ENCODE measurements around the gene SRRM2.
"Not testable (repeated sequence)": the region's sequence is repeated elsewhere in the genome, so short reads cannot be mapped to it uniquely, and the experiment has no call there.

The SRRM2 gene

DNA sequence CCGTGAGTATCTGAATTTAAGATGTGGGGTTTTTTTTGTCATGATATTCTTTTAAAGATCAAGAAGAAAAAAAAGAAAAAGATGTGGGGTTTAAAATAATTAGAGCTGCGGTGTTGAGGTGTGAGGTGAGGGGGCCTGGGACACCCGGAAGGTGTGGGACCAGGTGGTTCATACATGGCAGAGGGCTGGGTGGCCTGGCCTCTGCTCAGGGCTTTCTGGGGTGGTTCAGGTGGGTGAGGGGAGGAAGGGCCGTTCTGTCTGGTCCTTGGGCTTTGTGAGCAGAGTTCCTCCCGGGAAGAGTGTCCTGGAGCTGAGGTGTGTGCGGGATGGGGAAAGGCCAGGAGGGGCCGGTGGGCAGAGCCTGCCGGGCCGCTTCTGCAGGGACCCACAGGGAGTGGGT, 37.4 kb upstream of the SRRM2 start:
- no peak for DNase-seq (ENCODE audit: low read depth, low spot score)

DNA sequence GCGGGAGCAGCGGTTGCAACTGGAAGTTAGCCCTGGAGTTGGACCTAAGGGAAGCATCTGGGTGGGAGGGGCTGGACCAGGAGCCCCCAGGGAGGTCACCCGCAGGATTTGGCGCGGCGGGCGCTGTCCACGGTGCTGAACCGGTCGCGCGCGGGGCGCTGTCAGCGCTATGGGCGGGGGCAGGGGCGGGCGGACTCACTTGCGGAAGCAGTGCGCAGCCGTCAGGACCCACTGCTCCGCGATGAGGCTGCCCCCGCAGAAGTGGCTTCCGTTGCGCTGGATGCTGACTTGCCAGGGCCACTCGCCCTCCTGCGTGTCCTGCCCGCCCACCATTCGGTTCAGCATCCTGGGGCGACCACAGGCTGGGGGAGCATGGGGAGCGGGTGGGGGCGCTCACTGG, 36.9 kb upstream of the SRRM2 start:
- DNase-seq (ENCODE audit: low read depth, low spot score), result peak; percentile 71

DNA sequence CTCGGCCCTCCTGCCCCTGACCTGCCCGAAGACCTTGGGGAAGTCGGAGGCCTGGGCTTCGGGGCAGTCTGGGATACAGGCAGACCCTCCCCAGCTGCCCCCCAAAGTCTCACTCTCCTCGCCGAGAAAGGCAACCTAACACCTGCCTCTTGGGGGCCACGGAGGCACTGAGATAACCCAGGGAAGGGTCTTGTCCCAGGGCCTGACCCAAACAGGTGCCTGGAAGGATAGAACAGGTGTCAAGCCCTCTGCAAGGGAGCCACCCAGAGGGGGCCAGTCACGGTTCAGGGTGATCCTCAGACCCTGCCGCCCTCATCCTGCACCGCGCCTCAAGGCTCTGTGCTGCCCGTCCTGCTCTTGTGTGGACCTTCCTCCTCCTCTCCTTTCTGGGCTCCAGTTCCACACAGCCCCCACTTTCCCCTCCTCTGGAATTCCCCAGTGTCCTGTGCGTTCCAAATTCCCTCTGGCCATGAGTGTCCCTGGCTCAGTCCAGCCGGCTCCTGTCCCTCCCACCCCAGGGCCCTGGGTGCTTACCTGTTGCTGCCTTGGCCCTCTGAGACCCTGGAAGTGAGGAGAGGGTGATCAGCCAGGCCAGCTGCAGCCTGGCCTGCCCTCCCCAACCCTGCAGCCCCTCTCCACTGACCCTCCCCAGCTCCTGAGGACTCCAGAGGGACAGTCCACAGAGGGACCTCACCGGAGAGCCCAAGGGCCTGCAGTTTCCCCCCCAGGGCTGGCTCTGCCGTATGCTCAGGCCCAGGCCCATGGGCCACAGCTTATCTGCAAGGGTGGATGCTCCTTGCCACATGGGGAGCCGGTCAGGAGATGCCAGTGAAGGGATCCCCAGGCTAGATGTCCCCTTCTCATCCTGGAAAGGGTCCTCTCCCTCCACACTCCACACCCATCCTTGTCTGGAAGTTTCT, 36.2 kb upstream of the SRRM2 start:
- DNase-seq (ENCODE audit: low read depth, low spot score), result no peak

DNA sequence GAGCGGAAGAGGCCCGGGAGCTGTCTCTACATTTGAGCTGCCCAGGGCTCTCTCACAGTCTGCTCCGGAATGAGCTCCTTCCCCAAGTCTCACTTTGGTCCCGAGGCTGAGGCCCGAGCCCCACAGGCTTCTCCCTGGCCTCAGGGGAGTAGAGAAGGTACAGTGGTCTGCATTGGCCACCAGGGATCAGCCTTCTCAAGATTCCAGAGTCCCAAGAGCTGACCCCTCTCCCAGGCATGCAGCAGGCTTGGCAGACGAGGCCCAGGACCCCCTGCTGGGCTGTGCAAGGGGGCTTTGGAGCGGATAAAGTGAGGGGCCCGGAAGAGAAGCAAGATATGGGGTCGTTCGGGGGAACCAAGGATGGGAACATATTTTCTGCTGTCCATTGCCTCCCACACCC, 35.5 kb upstream of the SRRM2 start:
- DNase-seq (ENCODE audit: low read depth, low spot score), result peak; percentile 50

DNA sequence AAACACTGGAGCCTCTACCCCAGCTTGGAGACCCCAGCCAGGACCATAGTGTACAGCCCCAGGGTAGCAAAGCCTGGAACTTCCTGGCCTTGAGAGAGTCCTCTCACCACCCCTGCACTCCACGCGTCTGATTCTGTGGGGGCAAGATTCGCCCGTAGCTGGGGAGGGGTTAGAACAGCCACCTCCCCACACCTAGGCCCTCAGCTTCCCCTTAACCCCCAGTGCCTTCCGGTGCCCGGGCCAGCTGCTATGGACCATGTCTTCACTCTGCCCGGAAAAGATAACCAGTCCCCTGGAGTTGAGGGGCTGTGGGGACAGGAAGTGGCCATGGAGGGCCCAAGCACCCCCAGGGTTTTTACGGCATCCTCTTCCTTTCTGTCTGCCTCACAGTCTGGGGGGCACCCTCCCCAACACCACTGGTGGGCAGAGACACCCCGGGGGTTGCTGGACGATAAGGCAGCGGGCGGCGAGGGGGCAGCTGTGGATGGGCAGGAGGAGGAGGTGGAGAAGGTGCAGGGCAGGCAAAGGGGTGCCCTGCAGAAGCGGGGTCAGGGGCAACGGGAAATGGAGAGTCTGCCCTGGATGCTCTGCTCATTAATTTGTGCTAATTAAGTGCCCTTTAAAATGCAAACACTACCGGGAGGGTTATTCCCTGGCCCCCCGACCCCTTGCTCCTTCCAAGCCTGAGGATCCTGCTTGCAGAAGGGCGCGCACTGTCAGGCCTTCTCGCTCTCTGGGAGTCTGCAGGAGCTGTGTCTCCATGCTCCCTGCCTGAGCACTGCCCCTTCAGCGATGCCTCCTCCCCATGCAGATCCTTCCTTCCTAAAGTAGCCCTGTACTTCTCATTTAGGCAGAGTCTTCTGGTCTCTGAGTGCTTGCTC, 34.8 kb upstream of the SRRM2 start:
- DNase-seq (ENCODE audit: low read depth, low spot score), result no peak

DNA sequence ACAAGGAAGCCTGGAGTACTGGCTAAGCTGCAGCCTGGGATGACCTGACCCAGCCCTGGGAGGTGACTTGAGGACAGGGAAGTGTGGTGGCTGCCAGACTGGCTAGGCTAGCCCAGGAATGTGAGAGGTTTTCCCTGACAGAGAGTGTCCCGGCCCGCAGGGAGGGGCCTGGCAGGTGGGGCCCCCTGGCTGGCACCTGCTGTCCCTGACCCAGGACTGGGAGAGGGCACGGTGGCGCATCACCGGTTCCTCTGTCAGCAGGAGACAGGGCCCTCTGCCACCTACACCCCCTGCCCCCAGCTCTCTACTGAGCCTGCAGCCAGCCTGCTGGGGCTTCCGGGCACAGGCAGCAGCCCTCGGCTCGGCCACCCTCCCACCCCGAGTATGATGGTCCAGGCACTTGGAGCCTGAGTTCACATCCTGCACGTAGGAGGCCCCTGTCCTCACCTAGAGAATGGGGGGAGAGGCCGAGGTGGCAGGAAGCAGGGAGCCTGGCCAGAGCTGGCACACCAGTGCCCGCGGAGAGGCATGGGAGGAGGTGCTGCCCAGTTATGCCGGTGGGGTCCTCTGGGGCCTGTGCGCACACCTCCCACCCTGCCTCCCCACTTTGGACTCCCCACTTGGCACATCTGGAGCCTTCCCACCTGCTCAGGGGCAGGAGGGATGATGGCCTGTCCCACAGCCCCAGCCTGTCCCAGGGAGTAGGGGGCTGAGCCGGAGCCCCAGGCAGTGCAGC, 32.9 kb upstream of the SRRM2 start:
- peak; percentile 47 for DNase-seq (ENCODE audit: low read depth, low spot score)

DNA sequence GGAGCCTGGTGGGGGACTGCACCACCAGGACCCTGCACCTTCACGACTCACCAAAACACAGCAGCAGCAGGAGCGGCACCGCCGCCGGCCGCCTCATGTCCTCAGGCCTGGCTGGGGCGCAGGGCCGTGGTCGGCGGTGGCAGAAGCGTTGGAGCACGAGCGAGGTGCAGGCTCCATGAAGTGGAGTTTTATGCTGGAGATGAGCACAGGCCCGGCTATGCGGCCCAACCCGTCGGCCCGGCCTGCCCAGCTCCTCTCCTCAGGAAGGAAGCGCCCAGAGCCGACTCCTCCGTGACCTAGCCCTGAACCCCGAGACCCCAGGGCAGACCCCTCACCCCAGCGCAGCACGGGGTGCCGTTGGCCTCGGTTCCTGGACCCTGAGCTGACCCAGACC, 32.4 kb upstream of the SRRM2 start, which contains the start of gene PRSS27:
TSS of gene PRSS27 (minus strand) at position 161 of the 394 bp plus-strand sequence. CDS start at position 97, 64 bp downstream.
- peak; percentile 38 for DNase-seq (ENCODE audit: low read depth, low spot score)

DNA sequence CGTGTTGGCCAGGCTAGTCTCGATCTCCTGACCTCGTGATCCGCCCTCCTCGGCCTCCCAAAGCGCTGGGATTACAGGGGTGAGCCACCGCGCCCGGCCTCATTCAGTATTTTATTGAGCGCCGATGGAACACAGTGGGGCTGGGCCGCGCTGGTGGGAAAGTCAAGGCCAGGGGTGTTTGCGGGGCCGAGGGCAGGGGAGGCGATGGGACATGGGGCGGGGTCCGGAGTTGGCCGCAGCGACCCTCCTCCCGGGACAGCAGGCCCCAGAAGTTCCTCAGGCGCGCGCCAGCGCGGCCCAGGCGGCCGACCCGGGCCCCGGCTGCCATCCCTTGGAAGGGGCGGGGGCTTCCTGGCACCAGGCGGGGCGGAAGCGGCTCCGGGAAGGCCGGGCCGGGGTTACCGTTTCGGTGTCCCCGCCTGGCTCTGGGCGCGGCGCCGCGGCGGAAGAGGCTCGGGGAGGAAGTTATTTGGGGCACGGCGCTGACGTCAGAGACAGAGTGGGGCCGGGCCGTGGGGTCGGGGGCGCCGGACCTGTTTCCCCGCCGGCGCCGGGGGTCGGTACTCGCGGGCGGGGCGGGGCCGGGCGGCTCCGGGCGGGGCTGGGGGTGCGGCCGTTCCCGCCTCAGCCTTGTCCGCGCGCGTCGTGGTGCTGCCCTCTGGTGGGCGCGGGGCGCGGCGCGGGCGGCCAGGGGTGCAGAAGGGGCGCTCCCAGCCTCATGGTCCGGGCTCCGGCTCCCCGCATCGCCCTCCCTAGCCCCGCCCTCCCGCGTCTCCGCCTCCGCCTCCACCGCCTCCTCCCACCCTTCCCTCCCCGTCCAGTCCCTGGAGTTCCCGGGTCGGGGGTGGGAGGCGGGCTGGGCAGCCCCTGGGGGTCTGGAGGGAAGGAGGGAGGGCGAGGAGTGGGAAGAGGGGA, 31.5 kb upstream of the SRRM2 start:
- DNase-seq (ENCODE audit: low read depth, low spot score), result peak; percentile 88

DNA sequence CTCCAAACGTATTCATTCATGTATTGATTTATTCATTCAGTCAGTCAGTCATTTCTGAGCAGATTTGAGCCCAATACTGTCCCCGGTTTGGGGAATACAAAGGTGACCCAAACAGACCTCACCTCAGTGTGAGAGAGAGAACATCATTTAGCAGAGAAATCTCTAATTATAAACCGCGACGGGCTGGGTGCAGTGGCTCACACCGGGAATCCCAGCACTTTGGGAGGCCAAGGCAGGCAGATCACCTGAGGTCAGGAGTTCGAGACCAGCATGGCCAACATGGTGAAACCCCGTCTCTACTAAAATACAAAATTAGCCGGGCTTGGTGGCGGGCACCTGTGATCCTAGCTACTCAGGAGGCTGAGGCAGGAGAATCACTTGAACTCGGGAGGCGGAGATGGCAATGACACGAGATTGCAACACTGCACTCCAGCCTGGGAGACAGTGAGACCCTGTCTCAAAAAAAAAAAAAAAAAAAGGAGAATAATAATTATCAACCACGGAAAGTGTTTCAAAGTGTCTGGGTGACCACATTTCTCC, 30.7 kb upstream of the SRRM2 start:
- DNase-seq (ENCODE audit: low read depth, low spot score), result not testable (repeated sequence)

DNA sequence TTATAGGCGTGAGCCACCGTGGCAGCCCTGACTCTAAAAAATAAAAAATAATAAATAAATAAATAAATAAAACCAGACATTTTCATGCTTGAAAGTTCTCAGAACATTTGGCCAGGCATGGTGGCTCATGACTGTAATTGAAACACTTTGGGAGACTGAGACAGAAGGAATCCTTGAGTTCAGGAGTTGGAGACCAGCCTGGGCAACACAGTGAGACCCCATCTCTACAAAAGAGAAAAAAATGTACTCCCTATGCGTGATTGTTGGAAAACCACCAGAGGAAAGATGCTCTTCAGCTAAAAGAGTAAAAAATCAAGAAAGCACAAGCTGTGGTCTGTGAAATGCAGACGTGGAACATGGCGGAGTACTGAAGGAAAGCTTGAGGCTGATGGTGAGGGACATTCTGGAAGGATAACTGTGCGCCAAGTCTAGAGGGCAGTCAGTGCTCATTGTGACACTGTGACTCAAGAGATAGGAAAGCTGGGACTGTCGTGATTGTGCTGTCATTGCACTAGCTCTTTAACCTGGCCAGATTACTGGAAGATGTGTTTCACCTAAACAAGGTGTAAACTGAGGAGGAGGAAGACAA, 28.3 kb upstream of the SRRM2 start:
- DNase-seq (ENCODE audit: low read depth, low spot score), result no peak

DNA sequence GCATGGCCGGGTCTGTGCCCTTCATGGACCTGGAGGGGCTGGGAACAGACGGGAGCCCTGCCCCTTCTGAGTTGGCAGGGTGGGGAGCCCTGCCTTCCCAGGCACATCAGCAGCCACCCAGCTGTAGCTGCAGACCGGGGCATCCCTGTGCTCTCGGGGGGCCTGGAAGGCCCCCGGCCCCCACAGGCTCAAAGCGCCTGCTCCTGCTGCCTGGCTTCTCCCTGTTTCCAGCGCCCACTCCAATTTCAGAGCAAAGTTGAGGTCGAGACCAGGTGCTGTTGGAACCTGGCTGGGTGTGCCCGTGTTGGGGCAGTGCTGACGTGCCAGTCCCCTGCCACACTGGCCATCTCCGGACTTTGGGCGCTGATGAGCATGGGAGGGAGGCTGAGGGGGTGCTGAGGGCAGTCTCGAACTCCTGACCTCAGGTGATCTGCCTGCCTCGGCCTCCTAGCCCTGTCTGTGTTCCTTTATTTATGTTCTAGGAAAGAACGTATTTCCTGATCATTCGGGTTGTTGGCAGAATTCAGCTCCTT, 27.6 kb upstream of the SRRM2 start:
- DNase-seq (ENCODE audit: low read depth, low spot score), result no peak

DNA sequence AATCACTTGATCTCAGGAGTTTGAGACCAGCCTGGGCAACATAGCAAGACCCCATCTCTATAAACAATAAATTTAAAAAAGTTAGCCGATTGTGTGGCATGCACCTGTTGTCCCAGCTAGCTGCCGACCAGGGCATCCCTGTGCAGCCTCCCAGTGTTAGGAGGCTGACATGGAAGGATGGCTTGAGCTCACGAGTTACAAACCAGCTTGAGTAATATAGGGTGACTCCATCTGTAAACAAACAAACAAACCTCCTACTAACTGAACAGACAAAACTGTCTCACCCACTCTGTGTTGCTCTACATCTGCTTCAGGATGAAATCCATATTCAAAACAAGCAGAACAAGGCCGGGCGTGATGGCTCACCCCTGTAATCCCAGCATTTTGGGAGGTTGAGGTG, 25.5 kb upstream of the SRRM2 start:
- DNase-seq (ENCODE audit: low read depth, low spot score), result no peak

DNA sequence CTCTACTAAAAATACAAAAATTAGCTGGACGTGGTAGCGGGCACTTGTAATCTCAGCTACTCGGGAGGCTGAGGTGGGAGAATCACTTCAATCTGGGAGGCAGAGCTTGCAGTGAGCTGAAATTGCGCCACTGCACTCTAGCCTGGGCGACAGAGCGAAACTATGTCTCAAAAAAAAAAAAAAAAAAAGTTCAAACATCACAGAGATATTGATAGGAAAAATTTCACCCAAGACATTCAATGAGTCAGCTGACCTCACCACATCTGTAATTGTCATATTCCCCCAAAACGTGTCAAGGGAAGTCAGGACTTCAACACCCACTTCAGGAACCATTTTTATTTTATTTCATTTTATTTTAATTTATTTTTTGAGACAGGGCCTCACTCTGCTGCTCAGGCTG, 24.4 kb upstream of the SRRM2 start:
- DNase-seq (ENCODE audit: low read depth, low spot score), result no peak

DNA sequence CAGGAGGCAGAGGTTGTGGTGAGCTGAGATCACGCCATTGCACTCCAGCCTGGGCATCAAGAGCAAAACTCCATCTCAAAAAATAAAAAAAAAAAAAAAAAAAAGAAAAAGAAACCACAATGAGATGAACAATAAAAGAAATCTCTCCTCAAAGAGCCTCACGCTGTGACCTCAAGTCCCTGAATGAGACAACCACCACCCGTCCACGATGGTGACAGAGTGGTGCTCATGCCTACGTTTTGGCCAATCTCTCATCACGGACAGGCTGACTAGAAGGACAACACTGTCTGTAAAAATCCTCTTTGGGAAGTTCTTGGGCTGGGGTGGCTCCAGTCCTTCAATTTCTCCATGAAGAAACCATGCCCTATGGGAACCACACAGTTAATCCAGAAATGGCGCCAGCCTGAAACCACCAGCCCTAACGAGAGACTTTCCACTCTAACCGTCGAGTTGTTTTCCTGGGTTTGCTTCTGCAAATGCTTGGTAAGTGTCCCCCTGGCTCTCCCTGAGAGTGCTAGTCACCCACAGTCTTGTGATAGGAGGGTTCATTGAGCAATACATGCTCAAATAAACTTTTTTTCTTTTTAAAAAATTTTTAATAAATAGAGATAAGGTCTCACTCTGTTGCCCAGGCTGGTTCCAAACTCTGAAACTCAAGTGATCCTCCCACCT, 17.5 kb upstream of the SRRM2 start:
- DNase-seq (ENCODE audit: low read depth, low spot score), result no peak

DNA sequence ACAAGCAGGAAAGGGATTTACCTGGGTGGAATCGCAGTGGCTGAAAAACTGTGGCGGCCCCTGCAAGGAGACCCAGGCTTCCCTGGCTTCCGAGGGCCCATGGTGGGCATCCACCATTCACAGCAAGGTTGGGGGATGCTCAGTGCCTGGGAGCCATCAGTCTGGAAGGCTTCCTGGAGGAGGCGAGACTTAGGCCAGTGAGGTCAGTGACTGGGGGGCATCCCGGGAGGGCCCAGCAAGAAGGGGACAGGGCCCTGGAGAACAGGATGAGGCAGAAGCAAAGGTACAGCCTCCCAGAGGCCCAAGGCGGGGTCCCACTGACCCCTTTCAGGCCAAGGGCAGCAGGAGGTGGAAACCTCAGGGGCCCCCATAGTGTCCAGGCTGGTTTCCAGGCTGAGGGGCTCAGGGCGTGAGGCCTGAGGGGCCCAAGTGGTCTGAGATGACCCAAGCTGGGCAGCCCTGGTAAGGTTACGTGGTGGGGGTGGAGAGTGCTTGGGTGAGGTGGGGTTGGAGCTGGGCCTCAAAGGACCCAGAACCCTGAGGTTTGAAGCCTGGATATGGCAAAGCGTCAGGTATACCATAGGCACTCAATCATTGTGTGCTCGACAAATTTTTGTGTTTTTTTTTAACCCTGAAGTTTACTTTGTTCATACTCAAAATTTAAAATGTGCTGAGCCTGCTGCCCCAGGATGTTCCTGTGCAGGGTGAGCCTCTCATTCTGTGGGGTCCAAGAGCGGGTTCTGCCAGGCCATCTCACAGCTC, 15.8 kb upstream of the SRRM2 start:
- DNase-seq (ENCODE audit: low read depth, low spot score), result no peak

DNA sequence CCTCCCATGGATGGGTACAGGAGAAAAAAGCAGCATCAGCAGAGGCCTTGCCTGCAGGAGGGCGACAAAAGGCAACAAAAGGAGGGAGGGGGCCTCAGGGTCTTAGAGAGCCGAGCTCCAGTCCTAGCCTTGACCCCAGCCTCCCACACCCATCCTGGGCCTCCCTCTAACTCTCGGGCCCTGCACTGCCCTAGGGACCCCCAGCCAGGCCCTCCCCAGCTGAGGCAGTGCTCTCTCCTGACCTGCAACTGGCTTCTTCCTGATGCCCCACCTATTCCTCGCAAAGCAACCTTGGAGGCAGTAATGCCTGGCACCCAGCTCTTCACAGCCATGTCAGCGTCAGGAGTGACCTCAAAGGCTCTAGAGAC, 15.2 kb upstream of the SRRM2 start:
- DNase-seq (ENCODE audit: low read depth, low spot score), result no peak

DNA sequence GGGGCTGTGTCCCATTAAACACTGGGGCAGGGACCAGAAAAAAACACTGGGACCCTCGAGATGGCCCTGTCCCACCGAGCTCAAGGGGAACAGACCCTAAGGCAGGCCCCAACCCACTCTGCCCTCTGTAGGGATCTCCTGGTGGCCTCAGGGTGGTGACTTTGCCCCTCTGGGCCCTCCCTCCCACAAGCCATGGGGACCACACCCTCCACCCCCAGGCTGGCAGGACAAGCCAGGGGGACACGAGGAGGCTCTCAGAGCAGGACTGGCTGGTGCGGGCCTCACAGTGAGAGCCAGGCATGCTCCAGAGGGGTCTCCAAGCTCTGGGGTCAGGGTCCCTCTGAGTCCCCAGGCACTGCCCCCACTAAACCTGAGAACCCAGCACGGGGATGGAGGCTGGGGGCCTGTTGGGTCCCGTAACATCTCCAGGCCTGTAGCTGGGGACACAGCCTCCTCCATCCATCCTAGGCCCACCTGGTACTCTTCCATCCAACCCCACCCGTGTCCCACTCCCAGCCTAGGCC, 14.5 kb upstream of the SRRM2 start:
- DNase-seq (ENCODE audit: low read depth, low spot score), result no peak

DNA sequence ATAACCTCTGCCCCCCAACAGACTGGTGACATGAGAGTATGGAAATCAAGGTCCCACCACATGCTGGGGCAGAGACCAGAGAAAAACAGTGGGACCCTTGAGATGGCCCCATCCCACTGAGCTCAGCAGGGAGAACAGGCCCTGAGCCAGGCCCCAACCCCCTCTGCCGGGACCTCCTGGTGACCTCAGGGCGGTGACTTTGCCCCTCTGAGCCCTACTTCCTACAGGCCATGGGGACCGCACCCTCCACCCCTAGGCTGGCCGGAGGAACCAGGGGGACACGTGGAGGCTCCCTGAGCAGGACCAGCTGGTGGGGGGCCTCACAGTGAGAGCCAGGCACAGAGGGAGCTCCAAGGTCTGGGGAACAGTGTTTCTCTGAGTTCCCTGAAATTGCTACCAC, 13.8 kb upstream of the SRRM2 start:
- DNase-seq (ENCODE audit: low read depth, low spot score), result no peak
